GM19193 (cell line): ENCODE data around the gene CARS2.

Source experiments
- POLR2A ChIP-seq: IDR thresholded peaks from 4 replicates; pipeline ENCODE4 v1.6.1; 2011; ENCODE audit not compliant: insufficient read depth, insufficient read length; ENCODE audit errors: extremely low read depth

CARS2 gene

GRCh38 chr13:110713981-110714796 lies 8.3 kb upstream of the CARS2 start:
- no peak for TF ChIP-seq POLR2A

GRCh38 chr13:110713642-110713952 lies 7.7 kb upstream of the CARS2 start, which contains the start of gene ING1:
ING1 (plus strand) TSS chr13:110713700; CDS start chr13:110714150, 450 bp downstream.
- TF ChIP-seq POLR2A, result no peak

GRCh38 chr13:110712849-110713641 lies 7.1 kb upstream of the CARS2 start:
- TF ChIP-seq POLR2A, result peak; percentile 100

GRCh38 chr13:110712081-110712848 lies 6.3 kb upstream of the CARS2 start:
- peak; percentile 74 for TF ChIP-seq POLR2A

GRCh38 chr13:110706570-110707372 lies 855 bp upstream of the CARS2 start:
- no peak for TF ChIP-seq POLR2A

GRCh38 chr13:110705356-110705825 lies 525 bp downstream of the CARS2 start:
- no peak for TF ChIP-seq POLR2A

GRCh38 chr13:110702591-110703526 lies 3.1 kb downstream of the CARS2 start:
- TF ChIP-seq POLR2A, result no peak

- TF ChIP-seq POLR2A, result no peak
Measured at GRCh38 chr13:110702089-110702488, 3.8 kb downstream of the CARS2 start.

- no peak for TF ChIP-seq POLR2A
Measured at GRCh38 chr13:110700641-110701040, 5.3 kb downstream of the CARS2 start.

GRCh38 chr13:110700186-110700585 lies 5.7 kb downstream of the CARS2 start:
- TF ChIP-seq POLR2A, result no peak

GRCh38 chr13:110699148-110700145 lies 6.5 kb downstream of the CARS2 start:
- TF ChIP-seq POLR2A, result no peak

- TF ChIP-seq POLR2A, result no peak
Measured at GRCh38 chr13:110698689-110699088, 7.2 kb downstream of the CARS2 start.
